Measurements from ENCODE around the gene LAMA5.

GRCh38 chr20:62348604-62349003, 18.5 kb downstream of the LAMA5 start:
- no peak for TF ChIP-seq SP1 (IDR thresholded peaks at IDR 0.05; ENCODE audit: low read depth, low read length)
- no peak for TF ChIP-seq CEBPB (IDR thresholded peaks at IDR 0.05; ENCODE audit: low read depth, low read length)

Data from H1 (cell line).